K562 (cell line): Measurements from ENCODE around the gene C1orf74. TPM values are rescaled to one million over a fixed set of nuclear protein-coding genes. Genes with fewer than 3 reads are reported as not detected.
A peak's percentile ranks its signal among the peaks of the same experiment; 100 is the strongest.

ENCODE experiments used
- ATF6 ChIP-seq: sonication (generic); formaldehyde crosslinking; IDR thresholded peaks from 2 replicates; pipeline ENCODE4 v1.4.0; 2020; ENCODE audit warnings: mild to moderate bottlenecking, missing genetic modification reagents
- BRD4 ChIP-seq: fragments of 200-600 bp; sonication (generic); IDR thresholded peaks from 2 replicates; pipeline ENCODE4 v1.6.1; 2017; ENCODE audit warnings: inconsistent platforms
- ELF1 ChIP-seq: fragments of 200-800 bp; sonication (Bioruptor generic); IDR thresholded peaks from 2 replicates; pipeline ENCODE4 v1.6.1; 2016; ENCODE audit warnings: missing genetic modification characterization, missing compliant biosample characterization
- MAFF ChIP-seq: IDR thresholded peaks from 2 replicates; pipeline ENCODE4 v1.6.1; 2012; ENCODE audit warnings: low read length, improper control_type of control experiment
- NR2F6 ChIP-seq: fragments of 450-650 bp; formaldehyde crosslinking; IDR thresholded peaks from 2 replicates; pipeline ENCODE4 v1.4.0; 2020; ENCODE audit warnings: mild to moderate bottlenecking
- RBM34 ChIP-seq: fragments of 200-400 bp; formaldehyde crosslinking; IDR thresholded peaks from 2 replicates; pipeline ENCODE4 v1.6.1; 2018; ENCODE audit warnings: low read length, borderline replicate concordance; ENCODE audit not compliant: insufficient read depth
- SIRT6 ChIP-seq: IDR thresholded peaks from one replicate; pipeline ENCODE4 v1.6.1; 2012; ENCODE audit warnings: low read depth, mild to moderate bottlenecking, control low read depth, inconsistent platforms, low read length, moderate library complexity
- STAT5A ChIP-seq: IDR thresholded peaks from 2 replicates; pipeline ENCODE4 v1.6.1; 2012; ENCODE audit warnings: low read length, inconsistent platforms, borderline replicate concordance
- TAF7 ChIP-seq: fragments of 450-650 bp; IDR thresholded peaks from 2 replicates; pipeline ENCODE4 v1.6.1; 2016; ENCODE audit warnings: missing genetic modification characterization, missing compliant biosample characterization
- ZBTB7A ChIP-seq: IDR thresholded peaks from 2 replicates; pipeline ENCODE4 v1.6.1; 2011; ENCODE audit warnings: low read depth, mild to moderate bottlenecking, low read length, moderate library complexity, borderline replicate concordance; ENCODE audit not compliant: control insufficient read depth
- ZNF740 ChIP-seq, 3 experiments: fragments of 200-800 bp in 1 of 3; sonication (Bioruptor generic) in 1 of 3; sonication (generic) in 1 of 3; formaldehyde crosslinking in 1 of 3; IDR thresholded peaks; 2 replicates each; pipeline versions ENCODE4 v1.6.1 to v1.8.0; 2016 to 2022; ENCODE audit warnings: mild to moderate bottlenecking in 2 of 3, missing compliant biosample characterization in 2 of 3, missing genetic modification characterization in 2 of 3, missing genetic modification reagents in 1 of 3
- polyA plus RNA-seq, 8 experiments: library from polyadenylated mRNA; depleted of rRNA in 4 of 8; stranded (reverse) in 5 of 8; unstranded in 3 of 8; fragments of >200 nt; fragmentation: Nextera tagmentation in 2 of 8; fragmentation: Illumina TruSeq in 1 of 8; extraction: Ambion mirVana in 2 of 8; extraction: Trizol in 1 of 8; gene quantifications; 2 replicates each; pipeline versions ENCODE4 v1.2.1 to v1.2.3, GENCODE V29; 2011 to 2014; ENCODE audit warnings: inconsistent platforms in 1 of 8, missing spikeins in 1 of 8
- total RNA-seq, 7 experiments: library from RNA; depleted of rRNA in 6 of 7; stranded (reverse); fragments of >200 nt in 6 of 7; fragmentation: Illumina TruSeq in 2 of 7; extraction: Trizol in 2 of 7; gene quantifications; 2 replicates each; pipeline versions ENCODE4 v1.2.1 to v1.2.3, GENCODE V29; 2011 to 2021; ENCODE audit warnings: low replicate concordance in 1 of 7
- TF ChIP-seq, protein P1 (sequence below): fragments of 450-650 bp; conservative IDR thresholded peaks from 2 replicates; pipeline ENCODE4 v1.6.1; 2016; ENCODE audit warnings: missing genetic modification characterization, low read depth, mild to moderate bottlenecking, missing compliant biosample characterization, moderate library complexity
- TF ChIP-seq, protein P2 (sequence below): sonication (generic); formaldehyde crosslinking; IDR thresholded peaks from 2 replicates; pipeline ENCODE4 v1.8.1; 2023; ENCODE audit warnings: mild to moderate bottlenecking, missing genetic modification reagents
- TF ChIP-seq, protein P3 (sequence below), 2 experiments: IDR thresholded peaks in 1 of 2; conservative IDR thresholded peaks in 1 of 2; 2 replicates each; pipeline ENCODE4 v1.6.1; 2016; ENCODE audit warnings: low read depth in 2 of 2, mild to moderate bottlenecking in 1 of 2, missing compliant biosample characterization in 1 of 2, missing genetic modification characterization in 1 of 2, moderate library complexity in 1 of 2

Gene C1orf74
- total and polyA plus RNA-seq, 9 of the 15 experiments (the other 6 are each of a cell fraction or from before 2014, with no cell fraction given) = 4.0 to 7.6 (median 5.7) TPM

DNA sequence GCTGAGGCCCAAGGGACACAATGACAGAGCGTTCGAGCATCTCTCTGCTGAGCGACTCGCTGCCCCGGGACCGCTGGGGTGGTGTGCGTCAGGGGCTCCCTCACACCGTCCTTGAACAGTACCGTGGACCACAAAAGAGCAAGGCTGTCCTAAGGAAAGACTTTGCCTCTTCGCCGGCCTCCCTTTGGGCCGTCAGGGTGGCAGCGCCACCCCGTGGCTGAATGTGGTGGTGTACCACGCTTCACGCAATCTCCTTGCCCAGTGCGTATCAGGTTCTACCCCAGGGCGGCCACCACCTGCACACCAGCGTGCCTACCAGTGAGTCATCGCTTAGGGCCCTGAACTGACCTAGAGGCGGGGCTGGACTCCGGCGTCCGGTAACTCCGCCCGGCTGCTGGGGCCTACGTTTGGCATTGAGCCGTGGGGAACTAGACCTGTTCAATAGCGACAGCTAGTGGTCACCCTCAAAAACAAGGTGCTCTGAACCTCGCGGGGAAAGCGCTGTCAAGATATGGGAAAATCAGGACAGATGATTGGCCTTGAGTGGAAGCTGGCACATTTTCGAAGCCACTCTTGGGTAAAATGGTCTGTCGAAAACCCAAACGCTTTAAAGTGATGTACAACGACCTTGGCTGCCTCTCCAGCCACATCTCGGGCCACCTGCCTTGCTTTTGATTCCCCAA lies 36.6 kb downstream of the C1orf74 start (continued):
- TF ChIP-seq RBM34 (no peak), MAFF (no peak), ZBTB7A (no peak; the same call in 1 of the 2 replicates), STAT5A (peak; percentile 39; the same call in 1 of the 2 replicates), NR2F6 (CRISPR knock-in tag) (no peak), SIRT6 (no peak), ZNF740 (CRISPR knock-in tag; IDR thresholded peaks at IDR 0.05) (no peak), ZNF740 (tag; IDR thresholded peaks at IDR 0.05) (no peak), BRD4 (no peak), ELF1 (tag) (no peak), TAF7 (tag) (no peak), ATF6 (CRISPR knock-in tag) (0 out of 2 replicates have a peak, but pooled peaks have one; percentile 25)
- TF ChIP-seq, protein P1, sequence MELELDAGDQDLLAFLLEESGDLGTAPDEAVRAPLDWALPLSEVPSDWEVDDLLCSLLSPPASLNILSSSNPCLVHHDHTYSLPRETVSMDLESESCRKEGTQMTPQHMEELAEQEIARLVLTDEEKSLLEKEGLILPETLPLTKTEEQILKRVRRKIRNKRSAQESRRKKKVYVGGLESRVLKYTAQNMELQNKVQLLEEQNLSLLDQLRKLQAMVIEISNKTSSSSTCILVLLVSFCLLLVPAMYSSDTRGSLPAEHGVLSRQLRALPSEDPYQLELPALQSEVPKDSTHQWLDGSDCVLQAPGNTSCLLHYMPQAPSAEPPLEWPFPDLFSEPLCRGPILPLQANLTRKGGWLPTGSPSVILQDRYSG = no peak
- TF ChIP-seq, protein P2, sequence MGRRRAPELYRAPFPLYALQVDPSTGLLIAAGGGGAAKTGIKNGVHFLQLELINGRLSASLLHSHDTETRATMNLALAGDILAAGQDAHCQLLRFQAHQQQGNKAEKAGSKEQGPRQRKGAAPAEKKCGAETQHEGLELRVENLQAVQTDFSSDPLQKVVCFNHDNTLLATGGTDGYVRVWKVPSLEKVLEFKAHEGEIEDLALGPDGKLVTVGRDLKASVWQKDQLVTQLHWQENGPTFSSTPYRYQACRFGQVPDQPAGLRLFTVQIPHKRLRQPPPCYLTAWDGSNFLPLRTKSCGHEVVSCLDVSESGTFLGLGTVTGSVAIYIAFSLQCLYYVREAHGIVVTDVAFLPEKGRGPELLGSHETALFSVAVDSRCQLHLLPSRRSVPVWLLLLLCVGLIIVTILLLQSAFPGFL (CRISPR knock-in tag) = peak; percentile 99
- TF ChIP-seq, protein P3, sequence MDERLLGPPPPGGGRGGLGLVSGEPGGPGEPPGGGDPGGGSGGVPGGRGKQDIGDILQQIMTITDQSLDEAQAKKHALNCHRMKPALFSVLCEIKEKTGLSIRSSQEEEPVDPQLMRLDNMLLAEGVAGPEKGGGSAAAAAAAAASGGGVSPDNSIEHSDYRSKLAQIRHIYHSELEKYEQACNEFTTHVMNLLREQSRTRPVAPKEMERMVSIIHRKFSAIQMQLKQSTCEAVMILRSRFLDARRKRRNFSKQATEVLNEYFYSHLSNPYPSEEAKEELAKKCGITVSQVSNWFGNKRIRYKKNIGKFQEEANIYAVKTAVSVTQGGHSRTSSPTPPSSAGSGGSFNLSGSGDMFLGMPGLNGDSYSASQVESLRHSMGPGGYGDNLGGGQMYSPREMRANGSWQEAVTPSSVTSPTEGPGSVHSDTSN (CRISPR knock-in tag; IDR thresholded peaks at IDR 0.05; ENCODE audit: low read depth) = no peak
- TF ChIP-seq, protein P3 (tag; conservative IDR thresholded peaks at IDR 0.05; ENCODE audit: low read depth) = no peak
